Uterus (tissue), 2 donors: ENCODE data around the gene UBQLN1.

Experiments
- CTCF ChIP-seq, 4 experiments: fragments of 200-600 bp in 2 of 4; fragments of 450-650 bp in 2 of 4; sonication (generic) in 2 of 4; IDR thresholded peaks; one replicate each; pipeline ENCODE4 v1.5.1; 2016 to 2019; ENCODE audit warnings: antibody characterized with exemption in 4 of 4, mild to moderate bottlenecking in 2 of 4, moderate library complexity in 1 of 4
- POLR2A ChIP-seq, 2 donors: fragments of 450-650 bp; IDR thresholded peaks; one replicate each; pipeline ENCODE4 v1.6.1; 2016; ENCODE audit warnings: antibody characterized with exemption in 2 of 2, mild to moderate bottlenecking in 1 of 2, moderate library complexity in 1 of 2

- TF ChIP-seq CTCF (IDR thresholded peaks at IDR 0.05) = no peak
- TF ChIP-seq POLR2A (IDR thresholded peaks at IDR 0.05) = no peak
Measured at GRCh38 chr9:83652433-83652832, 55.3 kb downstream of the UBQLN1 start.
